Kidney tubule cell (primary cell): ENCODE data around the gene GPD2.

ENCODE experiments used
- DNase-seq: peaks from one replicate; pipeline ENCODE4 v3.0.0-alpha.2; 2018; ENCODE audit warnings: low spot score

GPD2 gene

DNA sequence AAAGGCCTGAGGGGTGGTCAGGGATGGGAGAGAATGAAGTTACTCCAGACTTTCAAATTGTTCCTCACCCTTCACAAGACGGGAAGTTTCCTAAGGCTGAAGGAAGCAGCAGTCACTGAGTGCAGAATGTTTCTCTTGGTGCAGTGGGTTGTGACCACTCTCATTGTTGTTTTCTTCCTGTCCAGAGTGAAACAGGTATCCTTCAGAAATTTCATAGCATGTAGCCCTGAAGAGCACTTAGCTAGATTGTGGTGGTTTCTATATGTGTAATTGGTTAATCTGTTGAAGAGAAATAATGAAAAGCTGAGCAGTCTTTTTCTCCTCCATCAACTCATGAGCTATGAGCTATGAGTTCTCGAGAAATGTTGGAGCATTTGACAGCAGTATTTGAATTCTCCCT is 96.8 kb downstream of the GPD2 start:
- DNase-seq = no peak

- DNase-seq = no peak
These were observed 100.4 kb downstream of the GPD2 start for GRCh38 chr2:156536534-156536933.

DNA sequence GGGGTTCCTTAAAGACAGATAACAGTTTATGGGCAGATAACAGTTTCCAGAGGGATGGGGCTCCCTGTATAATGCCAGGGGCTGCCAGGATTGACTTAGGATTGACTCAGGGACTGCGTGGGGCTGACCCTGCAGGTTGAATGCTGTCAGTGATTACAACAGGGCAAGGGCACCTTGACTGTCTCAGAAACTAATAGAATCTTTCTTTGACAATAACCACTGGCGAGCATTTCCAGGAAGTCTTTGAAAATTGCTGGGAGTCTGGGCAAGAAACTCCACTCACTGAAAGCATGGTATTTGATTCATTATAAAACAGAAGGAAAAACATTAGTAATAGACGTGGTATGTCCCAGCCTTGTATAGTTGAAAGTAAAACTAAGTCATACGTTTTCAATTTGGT is 101.0 kb downstream of the GPD2 start:
- DNase-seq = peak; percentile 48

DNA sequence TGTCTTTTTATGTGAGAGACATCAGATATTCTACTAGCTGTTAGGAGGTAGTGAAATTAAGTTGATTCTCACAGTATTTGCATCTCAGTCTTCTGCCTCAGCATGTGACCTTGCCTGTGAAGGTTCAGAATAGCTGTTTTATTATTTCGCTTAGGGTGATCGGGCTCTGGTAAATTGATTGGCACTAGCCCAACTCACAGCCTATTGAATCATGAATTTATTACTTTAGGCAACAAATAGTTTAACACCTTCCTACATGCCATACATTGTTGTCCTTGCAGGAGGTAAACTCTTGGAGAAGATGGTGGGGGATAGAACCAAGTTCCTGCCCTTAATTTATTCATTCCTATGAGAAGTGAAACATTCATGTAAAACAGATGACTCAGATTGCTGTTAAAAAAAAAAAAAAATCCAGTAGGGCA is 101.9 kb downstream of the GPD2 start:
- peak; percentile 50 for DNase-seq

GRCh38 chr2:156539086-156539860 is 103.1 kb downstream of the GPD2 start:
- no peak for DNase-seq

- DNase-seq = no peak
These were observed 104.5 kb downstream of the GPD2 start for GRCh38 chr2:156540706-156541105.

DNA sequence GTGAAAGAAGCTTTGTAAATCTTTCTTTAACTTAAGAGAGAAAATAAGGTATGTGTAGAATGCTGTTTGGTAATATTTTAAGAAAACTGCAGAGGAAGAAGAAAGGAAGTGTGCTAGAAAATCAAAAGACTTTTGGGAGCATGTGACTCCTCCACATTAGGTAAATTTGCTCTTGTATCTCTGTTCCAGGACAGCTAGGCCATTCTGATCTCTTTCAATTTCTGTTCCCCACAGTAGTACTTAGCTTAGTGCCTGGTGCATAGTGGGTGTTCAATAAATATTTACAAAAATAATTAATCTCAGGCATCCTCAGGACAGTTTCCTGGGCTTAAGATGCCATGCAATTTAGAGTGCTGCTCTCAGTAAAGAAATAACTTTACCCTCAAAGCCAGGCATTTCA is 105.0 kb downstream of the GPD2 start:
- no peak for DNase-seq

- no peak for DNase-seq
These were observed 105.5 kb downstream of the GPD2 start for GRCh38 chr2:156541706-156542105.

DNA sequence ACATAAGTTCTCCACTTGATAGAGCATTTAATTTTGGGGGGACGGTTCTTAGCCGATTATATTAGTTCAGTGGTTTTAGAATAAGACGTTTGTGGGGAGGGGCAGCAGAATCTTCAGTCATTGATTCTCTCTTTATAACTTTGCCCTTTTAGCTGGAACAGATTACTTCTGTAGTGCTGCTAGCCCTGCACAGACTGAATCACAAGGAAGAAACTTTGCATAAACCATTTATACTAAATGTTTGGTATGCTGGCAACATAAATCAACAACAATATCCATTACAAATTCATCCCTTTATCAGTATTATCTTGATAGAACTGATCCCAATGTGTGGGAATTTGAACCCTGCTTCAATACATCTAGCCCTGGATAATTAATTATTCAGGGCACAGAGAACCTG is 112.2 kb downstream of the GPD2 start:
- no peak for DNase-seq

DNA sequence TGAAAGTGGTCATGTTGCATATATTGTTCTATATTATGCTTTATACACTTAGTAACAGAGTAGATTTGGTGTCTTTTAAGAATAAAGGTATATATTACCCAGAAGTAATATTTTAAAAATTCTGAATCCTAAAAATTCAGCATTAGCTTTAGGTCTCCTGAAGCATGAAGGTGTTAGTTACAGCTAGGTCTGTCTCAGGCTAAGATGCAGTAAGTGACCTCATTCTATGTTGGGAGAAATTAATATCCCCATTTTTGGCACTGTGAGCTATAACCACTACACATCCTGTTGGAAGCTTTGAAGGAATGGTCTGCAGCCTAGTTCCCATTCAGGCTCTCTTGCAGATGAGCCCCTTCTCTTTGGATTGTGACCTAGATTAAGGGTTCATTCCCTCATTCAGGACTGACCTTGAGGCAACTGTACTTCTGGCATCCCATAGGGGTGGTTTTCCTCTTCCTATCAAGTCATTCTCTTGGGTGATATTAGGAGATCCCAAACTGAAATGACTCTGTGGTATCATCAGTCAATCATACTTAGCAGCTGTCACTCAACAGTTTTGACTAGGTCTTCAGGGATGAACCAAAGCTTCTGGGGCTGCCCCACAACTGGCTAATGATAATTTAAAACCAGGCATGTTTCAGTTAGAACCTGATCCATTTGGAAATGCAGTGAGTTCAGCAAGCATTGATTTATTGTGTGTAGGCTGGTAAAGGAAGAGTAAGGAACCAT is 117.7 kb downstream of the GPD2 start:
- DNase-seq = no peak

- DNase-seq = no peak
These were observed 125.1 kb downstream of the GPD2 start for GRCh38 chr2:156561326-156561725.

GRCh38 chr2:156562124-156562523 is 125.9 kb downstream of the GPD2 start:
- DNase-seq = no peak

GRCh38 chr2:156563994-156564753 is 128.0 kb downstream of the GPD2 start:
- DNase-seq = no peak

DNA sequence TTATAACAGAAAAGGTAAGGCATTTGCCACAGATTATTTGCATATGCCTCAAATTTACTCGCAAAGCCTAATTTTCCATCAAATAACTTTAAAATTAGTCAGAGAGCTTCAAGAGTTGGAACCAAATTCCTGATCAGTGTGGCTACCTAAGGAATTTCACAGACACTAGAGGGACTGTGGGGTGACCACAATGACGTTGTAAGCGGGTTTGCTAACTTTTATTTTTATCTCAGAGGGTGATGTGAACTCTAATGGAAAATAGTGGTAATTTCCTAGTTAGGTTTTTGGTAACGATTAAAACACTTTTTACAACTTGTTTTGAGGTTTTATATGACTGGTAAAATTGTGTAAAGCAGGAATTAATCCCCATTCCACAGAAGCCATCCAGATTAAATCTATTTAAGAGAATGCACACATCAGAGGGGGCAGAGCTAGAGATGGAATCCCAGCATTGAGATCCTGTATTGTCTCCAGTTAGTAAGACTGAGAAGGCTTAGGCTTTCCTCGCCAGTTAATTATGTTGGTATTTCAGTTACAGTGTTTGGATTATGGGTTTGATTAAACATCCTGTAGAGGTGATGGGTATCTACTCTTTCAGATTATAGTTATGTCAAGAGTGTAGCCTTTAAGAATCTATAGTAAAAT is 129.0 kb downstream of the GPD2 start:
- DNase-seq = peak; percentile 64

GRCh38 chr2:156573710-156574109 is 137.5 kb downstream of the GPD2 start:
- DNase-seq = no peak

- no peak for DNase-seq
These were observed 137.9 kb downstream of the GPD2 start for GRCh38 chr2:156574112-156574511.

- no peak for DNase-seq
These were observed 139.8 kb downstream of the GPD2 start for GRCh38 chr2:156576005-156576404.

- DNase-seq = no peak
These were observed 144.3 kb downstream of the GPD2 start for GRCh38 chr2:156580501-156580900.

- DNase-seq = no peak
These were observed 145.1 kb downstream of the GPD2 start for GRCh38 chr2:156581280-156581679.

GRCh38 chr2:156585457-156585856 is 149.3 kb downstream of the GPD2 start:
- DNase-seq = no peak

GRCh38 chr2:156586621-156587020 is 150.4 kb downstream of the GPD2 start:
- no peak for DNase-seq

GRCh38 chr2:156589381-156590079 is 153.4 kb downstream of the GPD2 start:
- DNase-seq = peak; percentile 58
